ENCODE data around the gene CHRNA1.

- TF ChIP-seq CTCF (IDR thresholded peaks at IDR 0.05) (no peak), POLR2A (IDR thresholded peaks at IDR 0.05) (no peak)
Observed at GRCh38 chr2:174802459-174802858, 38.2 kb upstream of the CHRNA1 start.

Measured in uterus (tissue), 2 donors.